Stimulated activated CD4-positive, alpha-beta T cell treated with anti-CD3 and anti-CD28 coated beads, Interleukin-1b, Interleukin-23, amount 100 ng/mL, for 48 hours (primary cell): ENCODE data around the gene TCEANC2.
"Not testable (repeated sequence)": the region's sequence is repeated elsewhere in the genome, so short reads cannot be mapped to it uniquely, and the experiment has no call there.

Source experiments
- DNase-seq: peaks from one replicate; pipeline ENCODE4 v3.0.0-alpha.2; 2020

Gene TCEANC2

GRCh38 chr1:54028306-54029251 lies 24.8 kb upstream of the TCEANC2 start:
- no peak for DNase-seq

GRCh38 chr1:54037476-54037875 lies 15.9 kb upstream of the TCEANC2 start:
- no peak for DNase-seq

GRCh38 chr1:54041806-54042205 lies 11.6 kb upstream of the TCEANC2 start:
- DNase-seq: no peak

GRCh38 chr1:54045496-54045895 lies 7.9 kb upstream of the TCEANC2 start:
- no peak for DNase-seq

- DNase-seq: no peak
Observed at GRCh38 chr1:54046671-54047383, 6.6 kb upstream of the TCEANC2 start.

- DNase-seq: no peak
Observed at GRCh38 chr1:54047384-54048305, 5.8 kb upstream of the TCEANC2 start.

GRCh38 chr1:54050435-54050834 lies 3.0 kb upstream of the TCEANC2 start:
- not testable (repeated sequence) for DNase-seq

- DNase-seq: no peak
Observed at GRCh38 chr1:54051933-54052430, 1.4 kb upstream of the TCEANC2 start.

GRCh38 chr1:54052431-54052933 lies 926 bp upstream of the TCEANC2 start:
- DNase-seq: peak; percentile 24

GRCh38 chr1:54053745-54054437 lies 483 bp downstream of the TCEANC2 start:
- no peak for DNase-seq

GRCh38 chr1:54054438-54054749 lies 986 bp downstream of the TCEANC2 start:
- no peak for DNase-seq

- no peak for DNase-seq
Observed at GRCh38 chr1:54064299-54064698, 10.9 kb downstream of the TCEANC2 start.

- no peak for DNase-seq
Observed at GRCh38 chr1:54069791-54070170, 16.4 kb downstream of the TCEANC2 start.

GRCh38 chr1:54070171-54070837 lies 16.9 kb downstream of the TCEANC2 start:
- DNase-seq: no peak

- DNase-seq: no peak
Observed at GRCh38 chr1:54077359-54077758, 24.0 kb downstream of the TCEANC2 start.

GRCh38 chr1:54080598-54081049 lies 27.2 kb downstream of the TCEANC2 start:
- DNase-seq: no peak

- DNase-seq: peak; percentile 58
Observed at GRCh38 chr1:54081306-54082270, 28.2 kb downstream of the TCEANC2 start.

GRCh38 chr1:54084794-54085193 lies 31.4 kb downstream of the TCEANC2 start:
- DNase-seq: no peak

GRCh38 chr1:54086754-54087153 lies 33.3 kb downstream of the TCEANC2 start:
- DNase-seq: no peak

GRCh38 chr1:54088385-54088784 lies 35.0 kb downstream of the TCEANC2 start:
- no peak for DNase-seq
